ENCODE measurements around the gene PPM1N. TPM values are rescaled to one million over a fixed set of nuclear protein-coding genes. Genes with fewer than 3 reads are reported as not detected.
A peak's percentile ranks its signal among the peaks of the same experiment; 100 is the strongest.

The PPM1N gene
- total RNA-seq, 3 donors from 2014 or later (not counting 1 experiment from before 2014, with no cell fraction given) = 5.1 to 8.3 (median 6.8) TPM

DNA sequence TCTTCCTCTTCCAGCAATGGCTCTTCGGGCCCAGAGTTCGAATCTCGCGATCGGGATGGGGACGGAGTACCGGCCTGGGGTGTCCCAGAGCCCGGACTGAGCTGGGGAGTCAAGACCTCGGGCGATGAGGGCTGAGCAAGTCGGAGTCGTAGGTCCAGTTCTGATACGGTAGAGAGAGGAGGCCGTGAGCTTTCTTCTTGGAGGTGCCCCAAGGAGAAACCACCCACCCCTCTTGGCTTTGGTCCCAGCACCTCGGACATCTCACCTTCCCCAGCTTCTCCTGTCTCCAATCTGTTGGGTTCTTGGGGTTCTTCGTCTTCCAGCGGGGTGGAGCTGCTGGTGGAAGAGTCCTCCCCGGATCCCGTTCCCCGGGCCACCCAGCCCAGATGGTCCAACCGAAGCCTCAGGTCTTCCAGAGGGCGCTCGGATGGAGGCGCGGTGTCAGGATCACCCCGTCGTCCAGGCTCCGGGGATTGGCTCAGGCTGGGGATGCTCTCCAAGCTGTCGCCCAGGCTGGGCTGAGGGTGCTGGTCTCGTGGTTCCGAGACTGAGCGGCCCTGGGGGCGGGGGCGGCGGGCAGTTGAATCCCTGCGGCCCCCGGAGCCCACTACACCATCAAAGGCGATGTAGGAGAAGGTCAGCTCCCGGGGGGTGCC, 3.9 kb upstream of the PPM1N start:
- Histone ChIP-seq H3K4me1 (ENCODE audit: control insufficient read depth, insufficient read depth, low read length) (peaks cover 48% of the 10 kb centered on the region), H3K4me3 (ENCODE audit: low read length) (no peak overlapping the region), H3K27ac (ENCODE audit: low read length) (no peak overlapping the region), H3K36me3 (ENCODE audit: control insufficient read depth, insufficient read depth, low read length) (no peaks in the 10 kb centered on the region), H3K9me3 (ENCODE audit: control insufficient read depth, insufficient read depth, low read length) (peaks cover 4% of the 10 kb centered on the region), H3K27me3 (ENCODE audit: control insufficient read depth, insufficient read depth, low read length) (peaks cover 24% of the 10 kb centered on the region)
- TF ChIP-seq, protein P1, sequence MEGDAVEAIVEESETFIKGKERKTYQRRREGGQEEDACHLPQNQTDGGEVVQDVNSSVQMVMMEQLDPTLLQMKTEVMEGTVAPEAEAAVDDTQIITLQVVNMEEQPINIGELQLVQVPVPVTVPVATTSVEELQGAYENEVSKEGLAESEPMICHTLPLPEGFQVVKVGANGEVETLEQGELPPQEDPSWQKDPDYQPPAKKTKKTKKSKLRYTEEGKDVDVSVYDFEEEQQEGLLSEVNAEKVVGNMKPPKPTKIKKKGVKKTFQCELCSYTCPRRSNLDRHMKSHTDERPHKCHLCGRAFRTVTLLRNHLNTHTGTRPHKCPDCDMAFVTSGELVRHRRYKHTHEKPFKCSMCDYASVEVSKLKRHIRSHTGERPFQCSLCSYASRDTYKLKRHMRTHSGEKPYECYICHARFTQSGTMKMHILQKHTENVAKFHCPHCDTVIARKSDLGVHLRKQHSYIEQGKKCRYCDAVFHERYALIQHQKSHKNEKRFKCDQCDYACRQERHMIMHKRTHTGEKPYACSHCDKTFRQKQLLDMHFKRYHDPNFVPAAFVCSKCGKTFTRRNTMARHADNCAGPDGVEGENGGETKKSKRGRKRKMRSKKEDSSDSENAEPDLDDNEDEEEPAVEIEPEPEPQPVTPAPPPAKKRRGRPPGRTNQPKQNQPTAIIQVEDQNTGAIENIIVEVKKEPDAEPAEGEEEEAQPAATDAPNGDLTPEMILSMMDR (IDR thresholded peaks at IDR 0.05) = no peak
- 95% methylated on average over 39 of the region's 39 CpGs for WGBS (ENCODE audit: insufficient coverage)
- Mint-ChIP-seq H3K9me3 (no peaks in the 10 kb centered on the region), H3K36me3 (no peaks in the 10 kb centered on the region), H3K27ac (no peak overlapping the region), H3K4me3 (no peak overlapping the region), H3K4me1 (peaks cover 30 to 46% of the 10 kb centered on the region in 2 donors), H3K27me3 (ENCODE audit: low read depth in 2 of 2) (peaks cover 10 to 31% of the 10 kb centered on the region in 2 donors)
- ATAC-seq (no peak), DNase-seq (no peak)
- intact Hi-C loops (cut with micrococcal nuclease) = no loop called here

DNA sequence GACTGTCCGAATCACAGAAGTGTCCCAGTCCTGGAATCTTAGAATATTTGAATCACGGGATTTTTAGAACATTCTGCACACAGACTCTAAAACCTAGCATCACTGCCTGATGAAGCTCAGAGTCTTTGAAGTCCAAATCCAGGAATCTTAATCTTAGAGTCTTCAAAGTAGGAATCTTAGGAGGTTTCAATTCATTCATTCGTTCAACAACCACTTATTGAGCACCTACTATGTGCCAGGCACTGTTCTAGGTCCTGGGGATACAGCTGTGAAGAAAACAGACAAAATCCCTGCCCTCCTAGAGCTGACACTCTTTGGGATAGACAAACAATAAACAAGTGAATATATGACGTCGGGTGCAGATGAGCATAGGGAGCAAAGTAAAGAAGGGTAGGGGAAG, 3.1 kb upstream of the PPM1N start:
- peak overlapping the region; percentile 75 for H3K4me3 Mint-ChIP-seq
- H3K27ac Mint-ChIP-seq = no peak overlapping the region
- Histone ChIP-seq H3K4me1 (ENCODE audit: control insufficient read depth, insufficient read depth, low read length) (peaks cover 54% of the 10 kb centered on the region), H3K4me3 (ENCODE audit: low read length) (no peak overlapping the region), H3K36me3 (ENCODE audit: control insufficient read depth, insufficient read depth, low read length) (no peaks in the 10 kb centered on the region), H3K9me3 (ENCODE audit: control insufficient read depth, insufficient read depth, low read length) (peaks cover 4% of the 10 kb centered on the region), H3K27ac (ENCODE audit: low read length) (no peak overlapping the region), H3K27me3 (ENCODE audit: control insufficient read depth, insufficient read depth, low read length) (peaks cover 24% of the 10 kb centered on the region)
- H3K36me3 Mint-ChIP-seq = no peaks in the 10 kb centered on the region
- intact Hi-C loops (cut with micrococcal nuclease) = loop anchor here (5.0 kb wide), 1 partner anchor 318 kb away; the partner anchor contains the start of genes BLOC1S3 and TRAPPC6A
- ATAC-seq = no peak
- peaks cover 10 to 34% of the 10 kb centered on the region in 2 donors for H3K27me3 Mint-ChIP-seq (ENCODE audit: low read depth in 2 of 2)
- 90% methylated on average over 5 of the region's 5 CpGs for WGBS (ENCODE audit: insufficient coverage)
- no peaks in the 10 kb centered on the region for H3K9me3 Mint-ChIP-seq
- TF ChIP-seq, protein P1 (IDR thresholded peaks at IDR 0.05) = no peak
- H3K4me1 Mint-ChIP-seq = peaks cover 34 to 51% of the 10 kb centered on the region in 2 donors
- DNase-seq = no peak

DNA sequence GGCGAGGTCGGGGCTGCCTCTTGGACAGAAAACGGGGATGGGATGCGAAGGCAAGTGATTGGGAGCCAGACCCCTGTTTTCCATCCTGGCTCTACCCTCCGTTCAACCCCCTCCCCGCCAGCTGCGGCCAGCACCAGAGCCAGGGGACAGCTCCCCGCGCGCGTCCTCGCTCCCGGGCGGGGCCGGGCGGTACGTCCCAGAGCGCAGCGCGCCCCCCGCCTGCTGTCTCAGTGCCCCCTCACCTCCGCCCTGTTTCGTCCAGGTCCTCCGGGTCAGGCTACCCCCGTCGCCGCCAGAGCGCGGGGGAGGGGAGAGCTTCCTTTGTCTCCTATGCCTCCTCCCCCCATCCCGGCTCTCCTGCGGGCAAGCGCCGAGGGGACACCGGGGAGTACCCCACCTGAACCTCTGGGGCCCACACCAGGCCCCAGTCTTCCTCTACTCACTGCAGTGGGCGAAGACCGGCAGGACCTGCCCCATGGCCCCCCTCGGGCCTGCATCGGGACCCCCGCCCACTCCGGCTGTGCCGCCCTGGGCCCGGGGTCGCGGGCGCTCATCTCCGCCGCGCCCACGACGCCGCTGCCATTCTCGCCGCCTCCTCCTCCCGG, 1.8 kb upstream of the PPM1N start:
- TF ChIP-seq, protein P1 (IDR thresholded peaks at IDR 0.05) = no peak
- peaks cover 54% of the 10 kb centered on the region for H3K4me1 ChIP-seq (ENCODE audit: control insufficient read depth, insufficient read depth, low read length)
- no peaks in the 10 kb centered on the region for H3K9me3 Mint-ChIP-seq

More for the DNA sequence above, 1.8 kb upstream of the PPM1N start:
- peaks cover 4% of the 10 kb centered on the region for H3K9me3 ChIP-seq (ENCODE audit: control insufficient read depth, insufficient read depth, low read length)
- intact Hi-C loops (cut with micrococcal nuclease) = loop anchor here (5.0 kb wide), 1 partner anchor 319 kb away; the partner anchor contains the start of genes BLOC1S3 and TRAPPC6A
- H3K27me3 ChIP-seq (ENCODE audit: control insufficient read depth, insufficient read depth, low read length) = peaks cover 24% of the 10 kb centered on the region
- DNase-seq (peak; percentile 53 to 69), ATAC-seq (peak; percentile 32 to 50 (median 32))
- 2% methylated on average over 54 of the region's 54 CpGs for WGBS (ENCODE audit: insufficient coverage)
- Mint-ChIP-seq H3K4me3 (peak overlapping the region; percentile 75), H3K27ac (peak overlapping the region in 1 of 2 donors; percentile 83), H3K27me3 (ENCODE audit: low read depth in 2 of 2) (peaks cover 10 to 34% of the 10 kb centered on the region in 2 donors), H3K4me1 (peaks cover 34 to 58% of the 10 kb centered on the region in 2 donors), H3K36me3 (no peaks in the 10 kb centered on the region)
- H3K36me3 ChIP-seq (ENCODE audit: control insufficient read depth, insufficient read depth, low read length) = no peaks in the 10 kb centered on the region
- H3K27ac ChIP-seq (ENCODE audit: low read length) = no peak overlapping the region
- peak overlapping the region; percentile 51 for H3K4me3 ChIP-seq (ENCODE audit: low read length)
